Keratinocyte (primary cell): ENCODE measurements around the gene TMEM266.

Source experiments
- CTCF ChIP-seq, 3 experiments: IDR thresholded peaks in 1 of 3; conservative IDR thresholded peaks in 1 of 3; optimal IDR thresholded peaks in 1 of 3; 2 replicates in 2 of 3; 3 replicates in 1 of 3; pipeline versions ENCODE3 to v1.5.1; 2011; ENCODE audit warnings: low read length in 3 of 3, mild to moderate bottlenecking in 3 of 3, moderate library complexity in 2 of 3, control low read depth in 1 of 3, inconsistent platforms in 1 of 3; ENCODE audit not compliant: insufficient read depth in 2 of 3; ENCODE audit errors: extremely low read depth in 1 of 3
- EZH2 ChIP-seq: IDR thresholded peaks from one replicate; pipeline ENCODE4 v1.6.1; 2012; ENCODE audit warnings: inconsistent platforms, mild to moderate bottlenecking, low read length, moderate library complexity

- no peak for TF ChIP-seq CTCF (optimal IDR thresholded peaks at IDR 0.05 in 1 of 3, IDR thresholded peaks at IDR 0.05 in 1 of 3, conservative IDR thresholded peaks at IDR 0.05 in 1 of 3; ENCODE audit: extremely low read depth in 1 of 3, insufficient read depth in 2 of 3, low read length in 3 of 3)
- TF ChIP-seq EZH2: no peak
Observed at GRCh38 chr15:76135516-76135915, 75.7 kb downstream of the TMEM266 start.
